K562 (cell line): ENCODE data around the gene FAM180B. TPM values are rescaled to one million over a fixed set of nuclear protein-coding genes. Genes with fewer than 3 reads are reported as not detected.

Experiments used
- ADNP ChIP-seq: fragments of 200-800 bp; sonication (Bioruptor generic); IDR thresholded peaks from 2 replicates; pipeline ENCODE4 v1.6.1; 2016; ENCODE audit warnings: missing genetic modification characterization, missing compliant biosample characterization
- ARID4B ChIP-seq: sonication (generic); formaldehyde crosslinking; IDR thresholded peaks from 2 replicates; pipeline ENCODE4 v1.8.0; 2022; ENCODE audit warnings: mild to moderate bottlenecking, missing genetic modification reagents
- BRCA1 ChIP-seq, 2 experiments: fragments of 450-650 bp in 1 of 2; sonication (generic) in 1 of 2; formaldehyde crosslinking in 1 of 2; IDR thresholded peaks; 2 replicates each; pipeline versions ENCODE4 v1.5.0 to v1.6.1; 2017 to 2020; ENCODE audit warnings: mild to moderate bottlenecking in 1 of 2, missing genetic modification reagents in 1 of 2
- GATA2 ChIP-seq: sonication (generic); formaldehyde crosslinking; IDR thresholded peaks from 2 replicates; pipeline ENCODE4 v1.4.0; 2020; ENCODE audit warnings: mild to moderate bottlenecking, missing genetic modification reagents
- L3MBTL2 ChIP-seq: fragments of 450-650 bp; IDR thresholded peaks from 2 replicates; pipeline ENCODE4 v1.6.1; 2016; ENCODE audit warnings: mild to moderate bottlenecking, moderate library complexity
- LEF1 ChIP-seq: fragments of 450-650 bp; IDR thresholded peaks from 2 replicates; pipeline ENCODE4 v1.6.1; 2016; ENCODE audit warnings: mild to moderate bottlenecking
- MTA2 ChIP-seq: fragments of 450-650 bp; IDR thresholded peaks from 2 replicates; pipeline ENCODE4 v1.6.1; 2016; ENCODE audit warnings: low read depth
- MTA3 ChIP-seq: fragments of 450-650 bp; formaldehyde crosslinking; IDR thresholded peaks from 2 replicates; pipeline ENCODE4 v1.6.1; 2017; ENCODE audit warnings: mild to moderate bottlenecking, borderline replicate concordance
- NRF1 ChIP-seq, 2 experiments: fragments of 450-650 bp; IDR thresholded peaks in 1 of 2; conservative IDR thresholded peaks in 1 of 2; 2 replicates each; pipeline ENCODE4 v1.6.1; 2014; ENCODE audit warnings: mild to moderate bottlenecking in 2 of 2
- SAFB ChIP-seq: fragments of 200-400 bp; formaldehyde crosslinking; IDR thresholded peaks from 2 replicates; pipeline ENCODE4 v1.6.1; 2017; ENCODE audit warnings: low read depth, low read length, borderline replicate concordance
- SETDB1 ChIP-seq: IDR thresholded peaks from one replicate; pipeline ENCODE4 v1.6.1; 2012; ENCODE audit warnings: low read length, control low read depth, inconsistent platforms
- TAF7 ChIP-seq: fragments of 450-650 bp; IDR thresholded peaks from 2 replicates; pipeline ENCODE4 v1.6.1; 2016; ENCODE audit warnings: missing genetic modification characterization, missing compliant biosample characterization
- U2AF1 ChIP-seq: fragments of 200-400 bp; formaldehyde crosslinking; optimal IDR thresholded peaks from 2 replicates; pipeline ENCODE3; 2017; ENCODE audit warnings: mild to moderate bottlenecking, low read depth, low read length, moderate library complexity
- ZNF224 ChIP-seq: sonication (generic); formaldehyde crosslinking; IDR thresholded peaks from 2 replicates; pipeline ENCODE4 v1.8.0; 2022; ENCODE audit warnings: mild to moderate bottlenecking, missing genetic modification reagents
- ZNF384 ChIP-seq: IDR thresholded peaks from 2 replicates; pipeline ENCODE4 v1.6.1; 2012; ENCODE audit warnings: low read depth, low read length, improper control_type of control experiment
- ZNF407 ChIP-seq: fragments of 450-650 bp; IDR thresholded peaks from 2 replicates; pipeline ENCODE4 v1.6.1; 2016; ENCODE audit warnings: low read depth
- polyA plus RNA-seq, 8 experiments: library from polyadenylated mRNA; depleted of rRNA in 4 of 8; stranded (reverse) in 5 of 8; unstranded in 3 of 8; fragments of >200 nt; fragmentation: Nextera tagmentation in 2 of 8; fragmentation: Illumina TruSeq in 1 of 8; extraction: Ambion mirVana in 2 of 8; extraction: Trizol in 1 of 8; gene quantifications; 2 replicates each; pipeline versions ENCODE4 v1.2.1 to v1.2.3, GENCODE V29; 2011 to 2014; ENCODE audit warnings: inconsistent platforms in 1 of 8, missing spikeins in 1 of 8
- total RNA-seq, 7 experiments: library from RNA; depleted of rRNA in 6 of 7; stranded (reverse); fragments of >200 nt in 6 of 7; fragmentation: Illumina TruSeq in 2 of 7; extraction: Trizol in 2 of 7; gene quantifications; 2 replicates each; pipeline versions ENCODE4 v1.2.1 to v1.2.3, GENCODE V29; 2011 to 2021; ENCODE audit warnings: low replicate concordance in 1 of 7

Gene FAM180B
- total and polyA plus RNA-seq, 9 of the 15 experiments (the other 6 are each of a cell fraction or from before 2014, with no cell fraction given), result 0.05 to 0.14 TPM; not detected in 7

- TF ChIP-seq U2AF1, result peak; percentile 67
- TF ChIP-seq SETDB1, result no peak
- no peak for TF ChIP-seq BRCA1 (IDR thresholded peaks at IDR 0.05)
- TF ChIP-seq BRCA1 (CRISPR knock-in tag; IDR thresholded peaks at IDR 0.05), result no peak
- TF ChIP-seq GATA2, result no peak
- no peak for TF ChIP-seq SAFB
- TF ChIP-seq ZNF407, result no peak
- TF ChIP-seq NRF1 (conservative IDR thresholded peaks at IDR 0.05 in 1 of 2, IDR thresholded peaks at IDR 0.05 in 1 of 2), result peak; percentile 74 to 76; a peak in 3 of 4 replicates
- TF ChIP-seq ADNP (tag), result no peak
- no peak for TF ChIP-seq MTA2
- TF ChIP-seq TAF7 (tag), result no peak
- no peak for TF ChIP-seq LEF1
- peak; percentile 59; the same call in 1 of the 2 replicates for TF ChIP-seq MTA3
- TF ChIP-seq ZNF384, result no peak; the same call in 1 of the 2 replicates
- no peak for TF ChIP-seq ZNF224
- no peak for TF ChIP-seq ARID4B (CRISPR knock-in tag)
- peak; percentile 12; the same call in 1 of the 2 replicates for TF ChIP-seq L3MBTL2
Measured at GRCh38 chr11:47552566-47553405, 33.7 kb upstream of the FAM180B start, which contains the start of gene CELF1 (continued).
